Glutamatergic neuron (in vitro differentiated cells): ENCODE results near the gene USP47. TPM values are rescaled to one million over a fixed set of nuclear protein-coding genes. Genes with fewer than 3 reads are reported as not detected.

ENCODE experiments used
- DNase-seq: peaks from one replicate; pipeline ENCODE4 v3.0.0; 2022
- H3K27ac Mint-ChIP-seq: one replicate; pipeline ENCODE4 v1.8.0; 2020; ENCODE audit warnings: mild to moderate bottlenecking, mixed read lengths, inconsistent platforms; ENCODE audit not compliant: unreplicated experiment
- H3K27me3 Mint-ChIP-seq: one replicate; pipeline ENCODE4 v1.8.0; 2020; ENCODE audit warnings: mild to moderate bottlenecking, moderate library complexity, mixed read lengths, inconsistent platforms; ENCODE audit not compliant: unreplicated experiment
- H3K36me3 Mint-ChIP-seq: one replicate; pipeline ENCODE4 v1.8.0; 2020; ENCODE audit warnings: mild to moderate bottlenecking, mixed read lengths, inconsistent platforms; ENCODE audit not compliant: unreplicated experiment
- H3K4me1 Mint-ChIP-seq: one replicate; pipeline ENCODE4 v1.8.0; 2020; ENCODE audit warnings: mild to moderate bottlenecking, low read depth, mixed read lengths, inconsistent platforms; ENCODE audit not compliant: unreplicated experiment
- H3K4me3 Mint-ChIP-seq: one replicate; pipeline ENCODE4 v1.8.0; 2020; ENCODE audit warnings: mild to moderate bottlenecking, mixed read lengths, inconsistent platforms; ENCODE audit not compliant: unreplicated experiment
- H3K9me3 Mint-ChIP-seq: one replicate; pipeline ENCODE4 v1.8.0; 2020; ENCODE audit warnings: mild to moderate bottlenecking, moderate library complexity, mixed read lengths, inconsistent platforms; ENCODE audit not compliant: unreplicated experiment
- total RNA-seq: library from RNA; stranded (reverse); fragmentation: NEBNext Ultra II Directional; extraction: Animal tissue kit (Norgen Biotek cat#: 25700); gene quantifications from one replicate; pipeline ENCODE4 v1.2.1, GENCODE V29; 2021; ENCODE audit not compliant: unreplicated experiment
- TF ChIP-seq, protein P1 (sequence below): fragments of 200-600 bp; sonication (generic); IDR thresholded peaks from one replicate; pipeline ENCODE4 v1.5.0; 2021; ENCODE audit not compliant: partially characterized antibody, unreplicated experiment

The USP47 gene
- total RNA-seq, 1 donor from 2014 or later: 63.4 TPM

DNA sequence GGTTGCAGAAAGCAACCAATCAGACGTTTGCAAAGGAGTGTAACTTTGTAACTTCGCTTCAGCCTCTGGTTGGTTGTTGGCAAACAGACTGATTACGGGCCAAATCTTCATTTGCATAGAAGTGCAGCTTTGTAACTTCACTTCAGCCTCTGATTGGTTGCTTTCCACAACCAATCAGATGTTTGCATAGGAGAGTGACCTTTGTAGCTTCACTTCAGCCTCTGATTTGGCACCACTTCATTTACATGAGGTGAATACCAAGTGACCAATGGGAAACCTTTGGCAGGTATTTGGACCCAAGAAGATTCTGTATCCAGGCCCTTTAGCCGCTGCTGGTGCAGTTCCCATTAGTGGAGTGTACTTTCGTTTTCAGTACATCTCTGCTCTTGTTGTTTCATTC is 16.0 kb downstream of the USP47 start:
- no peaks in the 10 kb centered on the region for H3K9me3 Mint-ChIP-seq
- peaks cover 12% of the 10 kb centered on the region for H3K4me1 Mint-ChIP-seq
- TF ChIP-seq, protein P1, sequence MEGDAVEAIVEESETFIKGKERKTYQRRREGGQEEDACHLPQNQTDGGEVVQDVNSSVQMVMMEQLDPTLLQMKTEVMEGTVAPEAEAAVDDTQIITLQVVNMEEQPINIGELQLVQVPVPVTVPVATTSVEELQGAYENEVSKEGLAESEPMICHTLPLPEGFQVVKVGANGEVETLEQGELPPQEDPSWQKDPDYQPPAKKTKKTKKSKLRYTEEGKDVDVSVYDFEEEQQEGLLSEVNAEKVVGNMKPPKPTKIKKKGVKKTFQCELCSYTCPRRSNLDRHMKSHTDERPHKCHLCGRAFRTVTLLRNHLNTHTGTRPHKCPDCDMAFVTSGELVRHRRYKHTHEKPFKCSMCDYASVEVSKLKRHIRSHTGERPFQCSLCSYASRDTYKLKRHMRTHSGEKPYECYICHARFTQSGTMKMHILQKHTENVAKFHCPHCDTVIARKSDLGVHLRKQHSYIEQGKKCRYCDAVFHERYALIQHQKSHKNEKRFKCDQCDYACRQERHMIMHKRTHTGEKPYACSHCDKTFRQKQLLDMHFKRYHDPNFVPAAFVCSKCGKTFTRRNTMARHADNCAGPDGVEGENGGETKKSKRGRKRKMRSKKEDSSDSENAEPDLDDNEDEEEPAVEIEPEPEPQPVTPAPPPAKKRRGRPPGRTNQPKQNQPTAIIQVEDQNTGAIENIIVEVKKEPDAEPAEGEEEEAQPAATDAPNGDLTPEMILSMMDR: no peak
- no peaks in the 10 kb centered on the region for H3K27me3 Mint-ChIP-seq
- DNase-seq: no peak
- H3K4me3 Mint-ChIP-seq: no peak overlapping the region
- no peaks in the 10 kb centered on the region for H3K36me3 Mint-ChIP-seq
- no peak overlapping the region for H3K27ac Mint-ChIP-seq

DNA sequence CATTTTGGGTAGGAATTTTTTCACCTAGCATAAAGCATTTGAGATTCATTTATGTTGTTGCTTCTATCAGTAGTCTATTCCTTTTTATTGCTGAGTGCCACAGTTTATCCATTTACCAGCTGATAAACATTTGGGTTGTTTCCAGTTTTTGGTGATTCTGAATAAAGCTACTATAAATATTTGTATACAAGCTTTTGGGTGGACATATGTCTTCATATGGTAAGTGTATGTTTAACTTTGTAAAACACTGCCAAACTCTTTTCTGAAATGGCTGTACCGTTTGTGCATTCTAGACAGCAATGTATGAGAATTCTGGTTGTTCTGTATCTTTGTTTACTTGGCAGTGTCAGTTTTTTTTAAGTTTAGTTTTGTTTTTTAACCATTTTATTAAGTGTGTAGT is 16.9 kb downstream of the USP47 start:
- Mint-ChIP-seq H3K27me3 (no peaks in the 10 kb centered on the region), H3K4me3 (no peak overlapping the region), H3K9me3 (no peaks in the 10 kb centered on the region), H3K27ac (no peak overlapping the region), H3K4me1 (peaks cover 10% of the 10 kb centered on the region), H3K36me3 (no peaks in the 10 kb centered on the region)
- no peak for DNase-seq
- TF ChIP-seq, protein P1: no peak

DNA sequence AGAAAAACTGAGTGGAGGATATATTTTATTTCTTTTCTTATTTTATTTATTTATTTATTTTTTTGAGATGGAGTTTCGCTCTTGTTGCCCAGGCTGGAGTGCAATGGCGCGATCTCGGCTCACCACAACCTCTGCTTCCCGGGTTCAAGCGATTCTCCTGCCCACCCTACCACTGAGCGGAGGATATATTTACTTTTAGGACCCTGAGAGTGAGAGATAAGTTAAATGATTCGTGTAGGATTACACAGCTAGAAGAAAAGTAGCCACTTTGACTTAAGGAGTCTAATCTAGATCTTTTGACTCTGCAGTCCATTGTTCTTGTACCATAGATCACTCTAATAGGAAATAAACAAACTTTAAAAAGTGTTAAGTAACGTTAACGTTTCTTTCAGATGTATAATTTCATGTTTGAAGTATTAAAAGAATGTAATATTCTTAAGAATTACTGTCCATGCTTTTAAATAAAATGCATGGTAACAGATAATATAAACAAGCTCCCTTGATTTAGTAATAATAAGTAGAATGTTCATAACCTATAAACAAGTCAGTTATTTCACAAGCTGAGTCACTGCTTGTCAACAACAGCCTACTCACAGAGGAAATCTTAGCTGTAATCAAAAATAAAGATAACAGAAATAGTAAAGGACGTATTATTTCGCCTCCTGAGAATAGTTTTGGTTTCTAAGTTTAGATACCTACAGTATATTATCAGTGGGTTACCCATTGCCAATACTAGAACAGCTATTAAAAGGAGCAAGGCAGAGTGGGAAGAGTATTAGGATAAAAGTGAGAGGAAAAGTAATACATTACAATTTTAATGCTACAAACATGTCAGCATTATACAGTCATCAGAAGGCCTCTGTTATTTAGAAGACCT is 18.6 kb downstream of the USP47 start:
- DNase-seq: no peak
- TF ChIP-seq, protein P1: no peak
- H3K27ac Mint-ChIP-seq: no peak overlapping the region
- no peaks in the 10 kb centered on the region for H3K9me3 Mint-ChIP-seq
- no peaks in the 10 kb centered on the region for H3K36me3 Mint-ChIP-seq
- no peak overlapping the region for H3K4me3 Mint-ChIP-seq
- peaks cover 16% of the 10 kb centered on the region for H3K4me1 Mint-ChIP-seq
- no peaks in the 10 kb centered on the region for H3K27me3 Mint-ChIP-seq

DNA sequence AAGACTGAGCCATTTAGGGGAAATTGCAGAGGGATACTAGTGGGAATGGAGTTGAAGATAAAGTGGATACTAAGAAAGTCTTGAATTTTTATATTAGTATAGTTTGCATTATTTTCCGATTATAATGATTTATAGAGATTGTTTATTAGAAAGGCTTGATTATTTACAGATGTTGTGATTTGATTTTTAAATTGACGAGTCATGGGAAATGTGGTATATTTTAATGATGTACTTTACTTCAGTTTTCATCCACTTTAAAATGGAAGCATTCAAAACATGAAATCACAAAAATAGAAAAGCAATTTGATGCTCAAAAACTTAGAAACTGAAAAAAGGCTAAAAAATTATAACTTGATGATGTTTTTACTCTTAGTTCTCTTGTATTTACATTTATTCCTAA is 21.2 kb downstream of the USP47 start:
- Mint-ChIP-seq H3K4me3 (no peak overlapping the region), H3K36me3 (no peaks in the 10 kb centered on the region), H3K27ac (no peak overlapping the region), H3K4me1 (peaks cover 24% of the 10 kb centered on the region), H3K27me3 (no peaks in the 10 kb centered on the region), H3K9me3 (no peaks in the 10 kb centered on the region)
- DNase-seq: no peak
- TF ChIP-seq, protein P1: no peak

DNA sequence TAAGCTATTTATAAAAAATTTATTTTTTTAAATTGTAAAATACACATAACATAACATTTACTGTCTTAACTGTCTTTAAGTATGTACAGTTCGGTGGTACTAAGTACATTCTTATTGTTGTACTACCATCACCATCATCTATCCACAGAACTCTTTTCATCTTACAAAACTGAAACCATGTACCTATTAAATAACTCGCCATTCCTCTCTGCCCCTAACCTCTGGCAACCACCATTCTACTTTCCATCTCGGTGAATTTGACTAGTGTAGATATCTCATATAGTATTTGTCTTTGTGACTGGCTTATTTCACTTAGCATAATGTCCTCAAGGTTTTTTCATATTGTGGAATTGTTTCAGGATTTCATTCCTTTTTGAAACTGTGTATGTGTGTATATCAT is 22.6 kb downstream of the USP47 start:
- Mint-ChIP-seq H3K9me3 (no peaks in the 10 kb centered on the region), H3K27ac (no peak overlapping the region), H3K4me3 (no peak overlapping the region), H3K36me3 (no peaks in the 10 kb centered on the region), H3K4me1 (peaks cover 30% of the 10 kb centered on the region), H3K27me3 (peaks cover 2% of the 10 kb centered on the region)
- TF ChIP-seq, protein P1: no peak
- no peak for DNase-seq
